GM18499 (cell line): ENCODE measurements around the gene VCL.
"Not testable (repeated sequence)": the region's sequence is repeated elsewhere in the genome, so short reads cannot be mapped to it uniquely, and the experiment has no call there.

Source experiments
- ATAC-seq: cut with Tn5 transposase; IDR thresholded peaks from one replicate; pipeline ENCODE4 v1.9.1; 2021; ENCODE audit warnings: moderate number of reproducible peaks; ENCODE audit not compliant: insufficient read depth, unreplicated experiment

Gene VCL

DNA sequence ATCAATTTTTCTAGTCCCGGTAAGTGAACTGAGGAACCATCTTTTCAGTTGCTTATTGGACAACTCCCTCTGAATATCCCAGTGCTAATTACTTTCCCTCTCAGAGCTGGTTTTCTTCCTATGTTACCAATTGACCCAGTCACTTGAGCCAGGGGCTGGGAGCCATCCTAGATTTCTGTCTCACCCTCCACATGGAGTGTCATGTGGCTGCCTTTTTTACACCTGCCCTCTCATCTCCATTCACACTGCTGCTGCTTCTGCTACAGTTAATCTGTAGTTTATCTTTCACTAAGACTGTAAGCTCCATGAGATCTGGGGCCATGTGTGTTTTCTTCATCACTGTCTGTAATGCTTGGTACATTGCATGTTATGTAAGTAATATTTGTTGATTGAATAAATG, 35.8 kb downstream of the VCL start:
- no peak for ATAC-seq

DNA sequence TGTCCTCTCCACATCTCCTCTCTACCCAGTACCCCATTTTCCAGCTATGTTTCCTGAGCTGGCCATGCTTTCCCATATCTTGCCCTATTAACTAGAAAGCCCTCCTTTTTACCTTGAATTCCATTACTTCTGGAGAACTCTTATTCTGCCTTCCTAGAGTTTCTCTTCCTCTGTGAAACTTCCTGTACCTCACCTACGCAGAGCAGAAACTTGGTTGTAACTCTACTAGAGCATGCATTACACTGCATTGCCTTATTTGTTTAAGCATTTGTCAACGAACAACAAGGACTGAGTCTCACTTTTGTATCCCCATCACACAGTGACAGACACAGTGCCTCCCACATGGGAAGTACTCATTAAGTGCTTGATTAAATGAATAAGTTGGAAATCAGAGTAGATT, 36.4 kb downstream of the VCL start:
- ATAC-seq = peak; percentile 64

DNA sequence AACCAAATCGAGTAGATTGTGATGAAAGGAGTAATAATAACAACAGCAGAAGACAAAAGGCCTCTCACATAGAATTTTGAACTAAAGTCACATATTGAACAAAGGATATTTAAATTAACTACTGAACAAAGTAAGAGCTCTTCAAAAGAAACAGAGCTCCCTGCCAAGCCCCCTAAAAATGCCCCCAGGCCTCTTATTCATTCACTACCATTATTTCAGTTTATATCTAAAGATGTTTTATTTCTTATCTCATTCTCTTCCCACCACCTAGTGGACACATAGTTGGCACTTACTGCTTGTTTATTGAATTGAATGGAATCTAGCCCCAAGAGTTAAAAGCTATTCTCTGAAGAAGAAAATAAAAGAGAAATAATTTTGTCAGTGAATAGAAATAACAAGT, 37.4 kb downstream of the VCL start:
- no peak for ATAC-seq

DNA sequence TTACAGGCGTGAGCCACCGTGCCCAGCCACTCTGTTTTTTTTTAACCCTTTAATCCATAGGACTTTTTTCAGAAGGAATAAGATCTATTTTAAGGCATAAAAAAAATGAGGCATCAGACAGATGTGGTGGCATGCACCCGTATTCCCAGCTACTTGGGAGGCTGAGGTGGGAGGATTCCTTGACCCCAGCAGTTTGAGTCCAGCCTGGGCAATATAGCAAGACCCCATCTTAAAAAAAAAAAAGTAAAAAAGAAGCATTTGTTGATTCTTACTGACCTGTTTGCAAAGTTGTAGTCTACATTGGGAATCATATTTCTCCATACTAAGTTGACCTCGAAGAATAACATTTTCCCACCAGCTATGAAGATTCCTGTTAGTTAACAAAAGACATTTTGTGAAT, 38.6 kb downstream of the VCL start:
- no peak for ATAC-seq

DNA sequence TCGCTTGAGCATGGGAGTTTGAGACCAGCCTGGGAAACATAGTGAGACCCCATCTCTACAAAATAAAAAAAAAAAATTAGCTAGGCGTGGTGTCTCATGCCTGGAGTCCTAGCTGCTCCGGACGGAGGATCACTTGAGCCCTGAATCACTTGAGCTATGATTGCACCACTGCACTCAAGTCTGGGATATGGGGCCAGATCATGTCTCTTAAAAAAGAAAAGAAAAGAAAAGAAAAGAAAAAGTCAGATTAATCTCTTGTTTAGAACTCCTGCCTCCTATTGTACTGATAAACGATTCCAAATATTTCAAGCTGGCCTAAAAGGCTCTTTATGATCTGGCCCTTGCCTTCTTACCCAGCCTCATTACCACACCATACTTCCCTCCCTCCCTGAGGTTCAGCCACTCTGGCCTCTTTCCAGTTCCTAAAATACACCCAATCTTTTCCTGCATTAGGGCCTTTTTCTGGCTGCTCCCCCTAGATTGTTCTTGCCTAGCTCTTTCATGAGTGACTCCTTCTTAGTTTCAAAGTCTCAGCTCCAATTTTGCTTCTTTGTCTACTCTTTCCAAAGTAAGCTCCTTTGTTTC, 41.7 kb downstream of the VCL start:
- ATAC-seq = no peak

DNA sequence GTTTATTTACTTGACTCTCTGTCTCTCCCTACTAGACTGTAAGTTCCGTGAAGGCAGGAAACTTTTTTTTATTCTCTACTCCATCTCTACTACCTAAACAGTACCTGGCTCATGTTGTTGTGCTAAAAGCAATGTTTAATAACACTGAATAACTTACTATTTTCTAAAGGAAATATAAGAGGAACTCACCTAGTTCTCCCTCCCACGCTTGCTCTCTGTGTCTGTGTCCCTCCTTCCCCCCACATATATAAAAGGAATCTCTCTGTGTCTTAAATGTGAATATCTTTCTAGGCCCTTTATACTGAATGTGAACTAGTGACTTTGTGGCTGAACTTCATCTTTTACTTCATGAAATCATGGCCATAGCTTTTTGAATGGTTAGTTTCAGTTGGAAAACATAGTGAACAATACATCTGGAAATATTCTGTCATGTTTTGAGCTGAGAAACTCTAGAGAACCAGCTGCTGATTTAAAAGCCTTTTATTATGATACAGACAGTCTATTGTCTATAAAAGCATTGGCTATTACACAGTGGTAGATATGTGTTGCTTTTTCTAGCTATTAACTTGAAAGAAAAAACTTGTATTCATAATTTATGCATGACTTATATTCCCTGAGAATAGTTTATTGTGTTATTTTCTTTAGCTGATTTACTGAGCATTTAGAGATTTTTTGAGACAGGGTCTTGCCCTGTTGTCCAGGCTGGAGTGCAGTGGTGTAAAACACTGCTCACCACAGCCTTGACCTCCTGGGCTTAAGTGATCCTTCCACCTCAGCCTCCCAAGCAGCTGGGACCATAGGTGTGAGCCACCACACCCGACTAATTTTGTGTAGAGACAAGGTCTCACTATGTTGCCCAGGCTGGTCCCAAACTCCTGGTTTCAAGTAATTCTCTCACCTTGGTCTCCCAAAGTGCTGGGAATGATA, 42.5 kb downstream of the VCL start:
- no peak for ATAC-seq

DNA sequence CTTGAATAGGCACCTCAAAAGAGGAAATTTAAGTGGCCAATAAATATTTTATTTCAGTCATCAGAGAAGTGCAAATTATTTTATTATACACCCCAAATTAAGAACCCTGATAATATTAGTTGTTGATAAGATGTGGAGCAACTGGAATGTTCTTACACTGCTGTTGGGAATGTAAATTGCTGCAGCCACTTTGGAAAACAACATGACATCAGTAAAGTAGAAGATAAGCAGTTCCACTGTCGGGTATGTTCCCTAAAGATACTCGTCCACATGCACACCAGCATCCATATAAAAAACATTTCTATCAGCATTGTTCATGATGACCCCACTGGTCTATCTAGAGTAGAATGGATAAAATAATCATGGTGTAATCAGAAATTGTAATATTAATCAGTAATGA, 46.5 kb downstream of the VCL start:
- ATAC-seq = no peak

DNA sequence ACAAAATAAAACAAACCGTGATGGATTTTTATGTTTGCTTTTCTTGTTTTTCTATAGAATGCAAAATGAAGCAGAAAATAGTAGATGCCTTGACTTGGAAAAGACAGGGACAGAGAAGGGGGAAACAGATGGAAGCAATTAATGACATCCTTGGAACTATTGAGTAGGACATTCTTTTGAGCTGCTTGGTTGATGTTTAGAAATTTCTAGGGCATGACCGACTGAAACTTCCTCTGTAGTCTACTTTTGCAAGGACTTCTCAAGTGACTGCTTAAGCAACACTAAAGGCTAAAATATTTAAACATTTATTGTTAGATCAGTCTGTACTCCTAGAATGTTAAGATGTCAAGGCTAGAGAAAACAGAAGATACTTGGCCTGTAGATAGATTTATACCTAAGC, 49.4 kb downstream of the VCL start:
- no peak for ATAC-seq

DNA sequence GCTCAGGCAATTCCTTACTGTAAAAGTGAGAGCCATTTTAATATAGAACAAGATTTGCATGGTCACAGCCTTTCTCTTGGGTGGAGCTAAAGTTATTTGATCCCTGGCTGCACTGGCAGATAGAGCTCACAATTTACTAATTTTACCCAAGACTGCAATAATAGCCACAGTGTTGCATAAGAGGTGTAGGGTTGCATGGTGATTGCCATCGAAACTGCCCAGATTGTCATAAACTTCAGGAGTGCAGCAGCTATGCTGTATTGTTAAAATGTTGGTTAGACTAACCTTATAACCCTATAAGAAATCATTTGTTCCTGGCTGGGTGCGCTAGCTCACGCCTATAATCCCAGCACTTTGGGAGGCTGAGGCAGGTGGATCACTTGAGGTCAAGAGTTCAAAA, 50.0 kb downstream of the VCL start:
- ATAC-seq = no peak

DNA sequence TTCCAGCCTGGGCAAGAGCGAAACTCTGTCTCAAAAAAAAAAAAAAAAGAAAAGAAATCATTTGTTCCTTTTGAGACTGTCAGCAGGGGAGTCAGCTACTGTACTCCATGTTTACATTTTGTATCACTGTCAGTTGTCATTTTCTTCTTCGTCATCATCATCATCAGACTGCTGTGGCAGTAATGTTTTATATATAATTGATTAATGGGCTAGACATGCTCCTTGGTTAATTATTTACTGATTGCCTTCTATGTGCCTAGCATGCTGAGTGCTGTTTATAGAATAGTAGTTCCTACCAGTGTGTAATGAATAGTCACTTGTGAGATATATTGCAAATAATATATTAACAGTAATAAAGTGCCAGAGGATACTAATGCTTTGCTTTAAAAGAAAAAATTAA, 50.5 kb downstream of the VCL start:
- ATAC-seq = no peak

DNA sequence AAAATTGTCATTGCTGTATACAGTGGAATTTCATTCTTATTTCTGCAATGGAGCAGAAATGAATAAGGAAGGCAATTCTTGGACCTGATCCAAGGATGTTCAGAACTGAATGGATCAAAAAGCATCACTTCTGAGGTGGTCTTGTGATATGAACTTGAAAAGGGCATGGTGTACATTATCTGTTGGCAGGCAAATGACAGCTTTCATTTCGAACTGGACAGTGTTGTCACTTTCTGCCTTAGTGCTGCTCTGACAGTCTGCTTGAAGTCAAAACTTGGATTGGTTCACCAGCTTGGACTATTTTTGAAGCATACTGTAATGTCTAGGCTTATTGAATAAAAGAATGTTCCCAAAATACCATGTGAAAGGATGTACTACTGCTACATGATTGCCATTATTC, 52.0 kb downstream of the VCL start:
- no peak for ATAC-seq

DNA sequence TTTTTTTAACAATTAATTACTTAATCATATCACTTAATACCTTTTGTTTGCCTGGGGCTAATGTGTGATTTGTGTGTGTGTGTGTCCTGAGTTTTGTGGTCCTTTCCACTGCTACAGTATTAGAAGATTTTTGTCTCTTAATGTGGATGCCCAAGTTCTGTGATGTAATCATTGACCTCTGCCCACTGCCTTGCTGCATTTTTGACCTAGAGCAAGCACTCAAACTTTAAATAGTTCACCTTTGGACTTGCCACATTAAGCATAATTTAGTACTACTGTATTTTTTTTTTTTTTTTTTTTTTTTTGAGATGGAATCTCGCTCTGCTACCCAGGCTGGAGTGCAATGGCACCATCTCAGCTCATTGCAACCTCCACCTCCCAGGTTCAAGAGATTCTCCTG, 52.7 kb downstream of the VCL start:
- no peak for ATAC-seq

DNA sequence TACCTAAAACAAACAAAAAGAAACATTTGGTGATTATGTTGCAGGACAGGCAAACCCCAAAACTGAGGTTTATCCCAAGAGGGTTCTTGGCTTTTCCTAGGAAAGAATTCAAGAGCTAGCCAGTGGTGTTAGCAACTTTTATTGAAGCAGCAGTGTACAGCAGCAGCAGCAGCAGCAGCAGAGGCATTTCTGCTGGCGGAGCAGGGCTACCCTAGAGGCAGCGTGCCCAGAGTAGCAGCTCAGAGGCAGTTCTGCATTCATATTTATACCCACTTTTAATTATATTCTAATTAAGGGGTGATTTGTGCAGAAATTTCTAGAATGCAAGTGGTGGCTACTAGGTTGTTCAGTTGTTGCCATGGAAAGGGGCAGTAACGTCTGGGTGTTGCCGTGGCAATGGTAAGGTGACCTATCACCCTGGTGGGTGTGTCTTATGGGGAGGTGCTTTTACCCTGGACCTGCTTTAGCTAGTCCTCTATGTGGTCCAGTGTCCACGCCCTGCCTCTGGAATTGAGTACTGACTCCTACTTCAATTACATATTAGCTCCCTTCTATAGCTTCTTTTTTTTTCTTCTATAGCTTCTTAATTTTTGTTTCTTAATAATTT, 53.9 kb downstream of the VCL start:
- no peak for ATAC-seq

DNA sequence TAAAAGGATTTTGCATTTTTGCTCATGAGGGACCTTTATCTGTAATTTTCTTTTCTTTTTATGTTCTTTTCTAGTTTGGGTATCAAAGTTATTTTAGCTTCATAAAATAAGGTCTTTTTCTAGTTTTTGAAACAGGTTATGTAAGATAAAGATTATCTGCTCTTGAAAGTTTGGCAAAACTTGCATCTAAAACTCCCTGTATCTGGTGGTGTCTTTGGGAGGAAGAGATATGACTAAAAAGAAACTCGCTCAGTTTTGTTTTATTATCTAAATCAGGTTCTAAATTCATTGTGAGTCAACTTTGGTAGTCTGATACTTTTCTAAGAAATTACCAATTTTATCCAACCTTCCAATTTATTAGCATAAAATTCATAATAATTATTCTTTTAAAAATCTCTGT, 55.1 kb downstream of the VCL start:
- no peak for ATAC-seq

DNA sequence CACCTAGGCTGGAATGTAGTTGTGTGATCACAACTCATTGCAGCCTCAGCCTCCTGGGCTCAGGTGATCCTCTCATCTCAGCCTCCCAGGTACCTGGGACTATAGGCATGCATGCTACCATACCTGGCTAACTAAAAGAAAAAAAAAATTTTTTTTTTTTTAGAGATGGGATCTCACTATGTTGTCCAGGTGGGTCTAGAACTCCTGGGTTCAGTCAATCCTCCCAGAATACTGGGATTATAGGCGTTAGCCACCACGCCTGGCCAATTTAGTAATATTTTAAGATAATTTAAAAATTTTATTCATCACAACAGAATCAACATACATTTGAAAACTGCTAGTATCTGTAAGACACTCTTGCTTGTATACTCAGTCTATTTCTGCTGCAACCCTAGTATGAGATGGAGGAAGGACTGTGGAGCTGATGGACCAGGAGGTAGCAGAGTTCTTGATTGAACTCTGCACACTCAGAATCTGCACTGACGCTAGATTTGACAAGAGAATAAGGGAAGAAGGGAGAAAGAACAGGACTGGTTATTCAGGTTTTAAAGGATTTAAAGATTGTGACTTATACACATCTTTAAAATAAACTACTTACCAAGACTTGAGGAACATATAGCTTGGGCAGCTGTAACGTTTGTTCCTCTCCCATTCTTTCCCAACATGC, 57.6 kb downstream of the VCL start:
- no peak for ATAC-seq

DNA sequence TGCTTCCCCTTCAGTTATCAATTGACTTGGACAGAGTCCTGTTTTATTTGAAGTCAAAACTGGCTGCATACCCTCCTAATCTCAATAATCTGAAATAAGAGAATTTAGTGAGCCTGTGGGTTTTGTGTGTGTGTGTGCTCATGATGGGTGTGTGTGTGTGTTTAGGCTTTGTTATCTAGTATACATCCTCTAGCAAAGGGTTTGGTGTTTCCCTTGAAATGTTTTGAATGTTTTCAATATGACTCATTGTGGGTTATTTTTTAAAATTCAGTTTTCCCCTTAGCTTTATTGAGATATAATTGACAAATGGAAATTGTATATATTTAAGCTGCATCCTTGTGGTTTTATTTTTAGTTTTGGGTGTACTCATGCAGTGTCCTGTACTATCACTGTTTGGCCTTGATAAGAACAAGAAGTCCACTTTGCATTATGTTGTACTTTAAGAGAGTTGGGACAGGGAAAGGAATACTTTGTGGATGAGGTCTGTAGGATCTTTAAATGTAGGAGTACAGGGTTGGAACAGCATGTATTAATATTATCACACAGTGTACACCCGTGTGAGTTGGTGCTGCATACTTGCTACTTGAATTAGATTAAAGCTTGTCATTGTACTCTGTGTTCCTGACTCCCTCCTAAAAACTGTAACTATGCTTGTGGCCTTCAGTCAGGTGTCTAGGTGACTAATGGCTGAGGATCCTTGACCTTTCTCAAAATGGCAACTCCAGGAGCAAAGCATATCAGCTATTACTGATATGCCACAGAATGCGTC, 58.3 kb downstream of the VCL start:
- peak; percentile 48 for ATAC-seq

DNA sequence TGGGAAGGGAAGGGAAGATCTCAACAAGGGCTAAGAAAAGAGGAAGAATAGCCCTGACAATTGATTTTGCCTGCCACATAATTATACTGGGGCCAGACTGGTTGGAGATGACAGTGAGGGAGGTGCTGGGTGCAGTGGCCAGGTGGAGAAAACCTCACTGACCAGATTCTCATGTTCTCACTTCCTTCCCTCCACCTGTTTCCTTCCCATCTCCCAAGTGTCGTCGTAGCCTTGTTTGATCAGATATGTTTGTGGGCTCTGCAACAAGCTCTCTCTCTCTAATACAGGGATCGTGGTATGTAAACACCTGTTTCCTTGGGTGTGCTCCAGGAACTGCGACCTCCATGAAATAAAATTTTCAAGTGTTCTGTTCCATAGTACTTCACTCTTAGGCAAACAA, 60.2 kb downstream of the VCL start:
- ATAC-seq = no peak

DNA sequence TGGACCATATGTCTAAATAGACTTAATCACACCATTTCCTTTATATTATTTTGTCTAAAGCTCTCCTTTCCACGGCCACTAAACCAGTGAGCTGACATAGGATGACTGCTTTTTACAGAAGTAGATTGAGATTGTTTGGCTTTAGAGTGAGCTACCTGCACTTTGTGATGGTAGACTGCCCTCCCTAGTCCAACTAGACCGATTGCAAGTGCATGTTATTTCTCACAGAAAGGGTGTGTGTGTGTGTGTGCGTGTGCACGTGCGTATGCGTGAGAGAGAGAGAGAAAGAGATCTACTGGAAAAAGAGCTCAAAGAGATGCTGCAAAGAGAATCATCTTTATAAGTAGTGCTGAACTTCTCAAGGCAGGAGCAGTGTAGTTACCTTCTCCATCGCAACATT, 60.7 kb downstream of the VCL start:
- no peak for ATAC-seq

DNA sequence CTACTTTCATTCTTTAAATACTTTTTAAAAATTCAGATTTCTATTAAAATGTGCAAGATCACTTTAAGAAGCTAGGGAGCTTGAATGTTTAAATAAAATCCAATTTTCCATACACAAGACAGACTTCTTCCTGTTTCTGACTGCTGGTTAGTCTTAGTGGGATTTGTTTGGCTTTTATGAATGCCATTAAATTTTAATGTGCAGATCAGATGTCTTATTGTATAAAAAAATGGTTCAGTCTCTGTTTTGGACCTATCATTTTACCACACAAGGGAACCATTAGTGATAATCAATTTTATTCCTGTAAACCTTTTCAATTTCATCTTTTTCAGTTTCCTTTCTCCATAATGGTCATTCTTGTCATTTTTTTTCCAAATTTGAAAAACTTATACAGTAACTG, 63.2 kb downstream of the VCL start:
- ATAC-seq = no peak

DNA sequence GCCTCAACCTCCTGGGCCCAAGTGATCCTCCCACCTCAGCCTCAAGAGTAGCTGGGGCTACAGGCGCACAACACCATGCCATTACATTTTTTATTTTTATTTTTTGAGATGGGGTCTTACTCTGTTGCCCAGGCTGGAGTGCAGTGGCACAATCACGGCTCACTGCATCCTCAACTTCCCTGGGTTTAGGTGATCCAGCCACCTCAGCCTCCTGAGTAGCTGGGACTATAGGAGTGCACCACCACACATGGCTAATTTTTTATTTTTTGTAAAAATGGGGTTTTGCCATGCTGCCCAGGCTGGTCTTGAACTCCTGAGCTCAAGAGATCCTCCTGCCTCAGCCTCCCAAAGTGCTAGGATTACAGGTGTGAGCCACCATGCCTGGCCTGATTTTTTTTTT, 64.1 kb downstream of the VCL start:
- ATAC-seq = not testable (repeated sequence)
